Transverse colon (tissue), 4 donors: ENCODE data around the gene IL12RB2.

ENCODE experiments used
- EP300 ChIP-seq: sonication (generic); formaldehyde crosslinking; IDR thresholded peaks from one replicate; pipeline ENCODE4 v1.6.1; 2017; ENCODE audit warnings: antibody characterized with exemption, low read depth
- POLR2AphosphoS5 ChIP-seq, 3 donors: sonication (generic); formaldehyde crosslinking; IDR thresholded peaks; one replicate each; pipeline ENCODE4 v1.6.1; 2016; ENCODE audit warnings: antibody characterized with exemption in 3 of 3
- TF ChIP-seq, protein P1 (sequence below), 5 experiments: fragments of 200-600 bp in 3 of 5; fragments of 450-650 bp in 2 of 5; sonication (generic) in 3 of 5; IDR thresholded peaks; 1 replicate in 2 of 5; 2 replicates in 3 of 5; pipeline ENCODE4 v1.5.1; 2016 to 2017; ENCODE audit warnings: antibody characterized with exemption in 5 of 5, inconsistent platforms in 3 of 5, mild to moderate bottlenecking in 2 of 5, moderate library complexity in 1 of 5

DNA sequence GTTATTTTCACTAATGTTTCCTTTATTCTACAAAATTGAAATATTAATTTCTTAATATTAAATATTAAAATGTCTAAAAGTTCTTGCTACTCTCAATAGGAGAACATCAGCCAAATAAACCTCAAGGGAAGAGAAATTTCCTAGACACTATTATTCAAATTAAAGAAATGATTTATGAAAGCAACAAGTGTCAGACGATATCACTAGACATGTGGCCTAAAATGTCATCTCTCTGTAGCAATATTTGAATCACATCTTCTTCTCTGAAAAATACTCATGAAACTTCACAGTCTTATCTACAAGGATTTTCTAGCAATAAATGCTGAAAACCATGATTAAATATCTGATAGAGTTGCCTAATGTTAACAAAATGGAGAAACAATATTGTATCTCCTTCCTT, 125.1 kb downstream of the IL12RB2 start:
- no peak for TF ChIP-seq POLR2AphosphoS5 (IDR thresholded peaks at IDR 0.05)
- TF ChIP-seq EP300: no peak
- TF ChIP-seq, protein P1, sequence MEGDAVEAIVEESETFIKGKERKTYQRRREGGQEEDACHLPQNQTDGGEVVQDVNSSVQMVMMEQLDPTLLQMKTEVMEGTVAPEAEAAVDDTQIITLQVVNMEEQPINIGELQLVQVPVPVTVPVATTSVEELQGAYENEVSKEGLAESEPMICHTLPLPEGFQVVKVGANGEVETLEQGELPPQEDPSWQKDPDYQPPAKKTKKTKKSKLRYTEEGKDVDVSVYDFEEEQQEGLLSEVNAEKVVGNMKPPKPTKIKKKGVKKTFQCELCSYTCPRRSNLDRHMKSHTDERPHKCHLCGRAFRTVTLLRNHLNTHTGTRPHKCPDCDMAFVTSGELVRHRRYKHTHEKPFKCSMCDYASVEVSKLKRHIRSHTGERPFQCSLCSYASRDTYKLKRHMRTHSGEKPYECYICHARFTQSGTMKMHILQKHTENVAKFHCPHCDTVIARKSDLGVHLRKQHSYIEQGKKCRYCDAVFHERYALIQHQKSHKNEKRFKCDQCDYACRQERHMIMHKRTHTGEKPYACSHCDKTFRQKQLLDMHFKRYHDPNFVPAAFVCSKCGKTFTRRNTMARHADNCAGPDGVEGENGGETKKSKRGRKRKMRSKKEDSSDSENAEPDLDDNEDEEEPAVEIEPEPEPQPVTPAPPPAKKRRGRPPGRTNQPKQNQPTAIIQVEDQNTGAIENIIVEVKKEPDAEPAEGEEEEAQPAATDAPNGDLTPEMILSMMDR (IDR thresholded peaks at IDR 0.05): no peak
